GM12874 (cell line): ENCODE measurements around the gene IQSEC1.

Experiments
- TF ChIP-seq, protein P1 (sequence below): IDR thresholded peaks from 2 replicates; pipeline ENCODE4 v1.5.1; 2011; ENCODE audit warnings: low read depth, mild to moderate bottlenecking, control low read depth, low read length, moderate library complexity; ENCODE audit not compliant: insufficient read depth

Gene IQSEC1

DNA sequence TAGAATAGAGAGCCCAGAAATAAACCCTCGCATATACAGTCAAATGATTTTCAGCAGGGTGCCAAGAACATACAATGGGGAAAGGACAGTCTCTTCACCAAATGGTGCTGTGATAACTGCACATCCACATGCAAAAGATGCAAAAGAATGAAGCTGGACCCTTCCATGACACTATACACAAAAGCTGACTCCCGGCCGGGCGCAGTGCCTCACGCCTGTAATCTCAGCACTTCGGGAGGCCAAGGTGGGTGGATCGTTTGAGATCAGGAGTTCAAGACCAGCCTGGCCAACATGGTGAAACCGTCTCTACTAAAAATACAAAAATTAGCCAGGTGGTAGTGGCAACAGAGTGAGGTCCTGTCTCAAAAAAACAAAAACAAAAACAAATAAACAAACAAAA is 43.2 kb upstream of the IQSEC1 start:
- TF ChIP-seq, protein P1, sequence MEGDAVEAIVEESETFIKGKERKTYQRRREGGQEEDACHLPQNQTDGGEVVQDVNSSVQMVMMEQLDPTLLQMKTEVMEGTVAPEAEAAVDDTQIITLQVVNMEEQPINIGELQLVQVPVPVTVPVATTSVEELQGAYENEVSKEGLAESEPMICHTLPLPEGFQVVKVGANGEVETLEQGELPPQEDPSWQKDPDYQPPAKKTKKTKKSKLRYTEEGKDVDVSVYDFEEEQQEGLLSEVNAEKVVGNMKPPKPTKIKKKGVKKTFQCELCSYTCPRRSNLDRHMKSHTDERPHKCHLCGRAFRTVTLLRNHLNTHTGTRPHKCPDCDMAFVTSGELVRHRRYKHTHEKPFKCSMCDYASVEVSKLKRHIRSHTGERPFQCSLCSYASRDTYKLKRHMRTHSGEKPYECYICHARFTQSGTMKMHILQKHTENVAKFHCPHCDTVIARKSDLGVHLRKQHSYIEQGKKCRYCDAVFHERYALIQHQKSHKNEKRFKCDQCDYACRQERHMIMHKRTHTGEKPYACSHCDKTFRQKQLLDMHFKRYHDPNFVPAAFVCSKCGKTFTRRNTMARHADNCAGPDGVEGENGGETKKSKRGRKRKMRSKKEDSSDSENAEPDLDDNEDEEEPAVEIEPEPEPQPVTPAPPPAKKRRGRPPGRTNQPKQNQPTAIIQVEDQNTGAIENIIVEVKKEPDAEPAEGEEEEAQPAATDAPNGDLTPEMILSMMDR: no peak

DNA sequence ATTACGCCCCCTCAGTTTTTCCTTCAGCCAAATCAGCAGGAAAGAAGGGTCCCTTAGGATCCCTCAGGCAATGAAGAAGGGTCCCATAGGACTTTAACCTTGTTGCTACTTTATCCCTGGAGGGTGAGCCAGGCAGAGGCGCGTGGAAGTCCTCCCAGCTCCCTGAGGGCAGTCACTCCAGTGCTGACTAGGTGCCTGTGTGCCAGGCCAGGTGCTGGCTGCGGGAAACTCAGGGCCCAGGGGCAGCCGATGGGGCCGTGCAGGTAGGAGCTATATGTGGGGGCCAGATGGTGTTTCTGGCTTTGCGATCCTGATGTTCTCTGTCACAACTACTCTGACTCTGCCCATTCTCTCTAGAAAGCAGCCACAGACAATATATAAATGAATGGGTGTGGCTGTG is 42.8 kb upstream of the IQSEC1 start:
- TF ChIP-seq, protein P1: no peak

DNA sequence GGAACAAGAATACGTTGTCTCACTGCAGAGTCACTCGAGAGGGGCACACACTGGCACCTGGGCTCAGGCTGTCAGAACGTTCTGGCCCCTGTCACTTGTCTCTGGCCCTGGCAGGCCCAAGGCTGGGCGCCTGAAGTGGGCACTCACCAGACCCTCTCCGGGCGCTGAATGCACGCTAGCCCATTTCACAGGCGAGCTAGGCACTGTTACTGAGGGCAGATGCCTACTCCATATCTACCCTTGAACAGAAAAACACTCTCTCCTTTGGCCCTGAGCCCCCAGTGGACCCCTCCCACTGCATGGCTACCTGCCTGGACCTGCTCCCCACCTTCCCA is 42.3 kb upstream of the IQSEC1 start:
- TF ChIP-seq, protein P1: no peak

DNA sequence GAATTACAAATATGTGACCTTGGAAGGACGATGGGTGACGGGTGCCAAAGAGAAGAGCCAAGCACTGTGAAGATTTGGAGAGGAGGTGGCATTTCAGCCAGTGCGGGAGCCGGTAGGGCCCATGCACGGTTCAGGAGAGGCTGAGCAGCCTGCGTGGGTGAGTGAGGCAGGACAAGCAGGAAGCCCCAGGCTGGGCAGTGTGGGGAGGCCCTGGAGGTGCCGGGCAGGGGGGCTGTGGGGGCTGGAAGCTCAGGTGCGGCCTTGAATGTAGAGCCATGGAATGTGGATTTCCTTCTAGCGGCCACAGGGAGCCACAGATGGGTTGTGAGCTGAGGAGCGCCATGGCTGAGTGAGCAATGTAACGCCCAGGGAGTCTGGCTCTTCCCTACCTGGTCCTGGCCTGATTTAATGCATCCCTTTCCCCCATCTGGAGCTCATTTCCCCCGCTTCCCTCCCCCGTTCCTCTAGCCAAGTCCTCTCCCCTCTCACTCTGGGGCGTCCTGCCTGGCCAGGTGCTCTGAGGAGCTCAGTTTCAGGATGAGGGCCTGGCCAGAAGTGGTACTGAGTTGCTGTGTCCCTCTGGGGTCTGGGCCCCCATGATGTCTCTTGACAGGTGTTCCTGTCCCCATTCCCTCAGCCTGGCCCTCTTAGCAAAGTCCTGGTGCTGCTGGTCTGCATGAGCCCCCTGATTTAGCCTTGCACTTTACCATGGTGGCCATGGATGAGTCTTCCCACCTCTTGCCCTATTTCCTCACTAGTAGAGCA is 41.8 kb upstream of the IQSEC1 start:
- TF ChIP-seq, protein P1: no peak

DNA sequence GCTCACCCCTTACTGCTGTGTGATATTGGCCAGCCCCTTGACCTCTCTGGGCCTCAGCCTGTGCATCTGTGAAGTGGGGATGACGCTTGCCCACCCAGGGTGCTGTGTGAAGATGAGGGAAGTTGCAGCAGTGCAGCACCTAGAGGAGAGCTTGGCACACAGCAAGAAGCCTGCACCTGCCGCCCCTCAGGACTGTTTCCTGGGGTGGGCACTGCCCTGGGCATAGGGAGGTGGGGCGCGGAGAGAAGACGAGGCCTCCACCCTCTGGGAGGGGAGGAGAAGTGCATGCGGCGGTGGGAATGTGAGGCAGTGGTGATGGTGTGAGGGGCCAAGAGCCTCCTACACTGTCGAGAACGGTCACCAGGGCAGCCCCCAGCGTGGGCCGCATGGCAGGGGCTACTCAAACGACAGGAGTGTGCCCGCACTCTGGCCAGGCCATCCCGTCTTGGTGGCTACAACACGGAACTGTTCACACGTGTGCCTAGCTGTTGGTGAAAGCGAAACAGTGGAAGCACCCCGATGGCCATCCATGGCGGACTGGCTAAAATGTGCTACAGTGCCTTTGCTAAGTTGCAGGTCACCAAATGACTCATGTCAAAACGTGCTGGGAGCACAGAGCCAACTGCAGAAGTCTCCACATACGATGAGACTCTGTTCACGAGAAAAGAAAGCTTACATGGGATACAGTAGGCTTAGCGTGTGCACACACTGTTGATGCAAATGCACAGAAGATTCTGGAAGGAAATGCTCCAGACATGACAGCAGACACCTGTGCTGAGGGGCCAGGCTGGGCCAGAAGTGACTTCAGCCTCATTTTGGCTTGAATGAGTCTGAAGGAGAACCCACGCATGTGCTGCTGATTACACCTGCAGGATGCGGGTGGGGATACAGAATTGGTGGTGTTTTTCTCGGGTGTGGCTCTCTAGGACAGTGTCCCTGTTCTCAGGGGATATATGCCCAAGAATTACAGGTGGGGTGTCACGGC is 40.4 kb upstream of the IQSEC1 start:
- TF ChIP-seq, protein P1: no peak

DNA sequence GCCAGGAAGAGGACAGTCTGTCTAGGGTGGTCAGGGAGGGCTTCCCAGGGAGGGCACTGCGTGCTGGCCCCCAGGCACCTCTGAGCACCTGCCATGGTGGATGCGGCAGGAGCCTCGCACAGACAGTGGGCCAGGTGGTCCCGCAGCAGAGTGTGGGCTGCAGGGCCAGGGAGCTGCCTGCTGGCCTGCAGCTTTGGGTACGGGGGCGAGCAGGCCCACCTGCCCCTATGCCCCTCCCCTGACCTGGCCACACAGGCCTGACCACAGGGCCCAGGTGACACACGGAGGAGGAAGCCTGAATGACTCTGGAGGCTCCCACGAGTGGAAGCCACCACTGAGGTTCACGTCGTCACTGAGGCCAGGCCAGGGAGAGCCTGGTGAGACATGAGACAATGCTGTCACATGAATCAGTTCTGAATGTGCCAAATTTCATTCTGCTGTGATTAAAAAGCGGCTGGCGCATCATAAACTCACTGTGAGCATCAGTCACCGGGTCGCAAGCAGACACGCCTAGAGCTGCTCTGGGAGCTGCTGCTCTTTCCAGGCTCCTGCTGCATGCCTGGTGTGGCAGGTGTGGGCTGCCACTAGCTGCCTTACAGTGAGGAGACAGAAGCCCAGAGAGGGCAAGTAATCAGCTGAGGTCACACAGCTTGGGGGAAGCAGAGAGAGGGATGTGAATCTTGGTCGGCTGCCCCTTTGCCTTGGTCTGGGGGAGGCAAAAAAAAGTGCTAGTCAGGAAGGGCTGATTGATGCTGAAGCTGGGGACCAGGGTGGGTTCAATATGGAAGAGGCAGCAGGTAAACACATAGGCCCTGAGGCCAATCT is 39.5 kb upstream of the IQSEC1 start:
- TF ChIP-seq, protein P1: no peak
